ENCODE measurements around the gene MAP2K7.

DNA sequence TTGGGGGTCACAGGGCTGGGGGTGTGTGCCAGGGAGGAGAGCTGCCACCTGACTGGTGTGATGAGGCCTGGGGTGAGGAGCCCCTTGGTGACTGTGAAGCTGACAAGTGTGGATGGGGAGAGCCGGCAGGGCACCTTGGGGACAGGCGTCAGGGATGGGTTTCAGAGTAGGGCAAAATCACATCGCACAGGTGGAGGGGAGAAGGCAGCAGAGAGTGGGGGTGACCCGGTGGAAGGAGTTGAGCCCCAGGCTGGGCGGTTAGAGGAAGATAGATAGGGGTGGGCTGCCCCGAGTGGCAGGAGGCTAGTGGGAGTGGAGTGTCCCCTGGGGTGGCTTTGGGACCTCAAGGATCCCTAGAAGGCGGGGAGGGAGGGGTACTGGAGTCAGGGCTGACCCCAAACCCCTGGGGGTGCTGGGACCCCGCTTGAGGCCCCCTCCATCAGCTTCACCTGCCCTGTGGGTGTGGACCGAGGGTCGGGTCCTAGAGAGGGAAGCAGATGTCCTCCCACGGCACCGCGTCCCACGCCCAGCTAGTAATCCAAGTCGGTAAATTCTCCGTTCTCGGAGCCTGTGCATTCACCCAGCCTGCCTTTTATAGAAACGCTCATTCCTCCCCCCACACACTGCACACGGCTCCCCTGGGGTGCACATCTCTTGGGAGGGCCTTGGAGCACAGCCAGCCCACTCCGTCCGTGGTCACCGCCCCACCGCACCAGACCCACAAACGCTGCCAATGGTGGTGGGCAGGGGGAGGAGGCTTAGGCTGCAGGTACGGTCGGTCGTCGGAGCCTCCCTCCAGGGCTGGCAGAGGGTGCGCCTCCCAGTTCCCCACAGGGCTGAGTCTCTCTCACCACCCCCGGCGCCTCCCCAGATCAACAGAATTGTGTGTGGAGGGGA is 19.9 kb downstream of the MAP2K7 start:
- TF ChIP-seq, protein P1, sequence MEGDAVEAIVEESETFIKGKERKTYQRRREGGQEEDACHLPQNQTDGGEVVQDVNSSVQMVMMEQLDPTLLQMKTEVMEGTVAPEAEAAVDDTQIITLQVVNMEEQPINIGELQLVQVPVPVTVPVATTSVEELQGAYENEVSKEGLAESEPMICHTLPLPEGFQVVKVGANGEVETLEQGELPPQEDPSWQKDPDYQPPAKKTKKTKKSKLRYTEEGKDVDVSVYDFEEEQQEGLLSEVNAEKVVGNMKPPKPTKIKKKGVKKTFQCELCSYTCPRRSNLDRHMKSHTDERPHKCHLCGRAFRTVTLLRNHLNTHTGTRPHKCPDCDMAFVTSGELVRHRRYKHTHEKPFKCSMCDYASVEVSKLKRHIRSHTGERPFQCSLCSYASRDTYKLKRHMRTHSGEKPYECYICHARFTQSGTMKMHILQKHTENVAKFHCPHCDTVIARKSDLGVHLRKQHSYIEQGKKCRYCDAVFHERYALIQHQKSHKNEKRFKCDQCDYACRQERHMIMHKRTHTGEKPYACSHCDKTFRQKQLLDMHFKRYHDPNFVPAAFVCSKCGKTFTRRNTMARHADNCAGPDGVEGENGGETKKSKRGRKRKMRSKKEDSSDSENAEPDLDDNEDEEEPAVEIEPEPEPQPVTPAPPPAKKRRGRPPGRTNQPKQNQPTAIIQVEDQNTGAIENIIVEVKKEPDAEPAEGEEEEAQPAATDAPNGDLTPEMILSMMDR (IDR thresholded peaks at IDR 0.05), result no peak
- no peak for TF ChIP-seq POLR2A (IDR thresholded peaks at IDR 0.05)
